ENCODE measurements around the gene MASP2.

The MASP2 gene

GRCh38 chr1:10987840-10988417, 59.1 kb downstream of the MASP2 start:
- no peak for DNase-seq

DNA sequence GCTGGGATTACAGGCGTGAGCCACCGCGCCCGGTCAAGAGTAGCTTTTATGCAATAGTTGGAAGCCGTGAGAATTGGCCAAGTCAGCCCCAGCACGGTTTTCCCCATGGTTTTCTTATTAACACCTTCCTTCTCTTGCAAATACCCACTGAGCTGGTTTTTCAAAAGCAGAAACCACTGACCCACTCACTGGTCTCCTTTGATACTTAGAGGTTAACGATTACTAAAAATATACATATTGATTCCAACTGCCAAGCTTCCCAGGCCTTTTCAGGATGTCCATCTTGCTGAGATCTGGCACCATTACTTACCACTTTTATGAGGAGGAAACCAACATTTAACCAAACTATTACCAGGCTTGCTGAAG, 60.5 kb downstream of the MASP2 start:
- DNase-seq = no peak

GRCh38 chr1:10980841-10981727, 66.0 kb downstream of the MASP2 start:
- DNase-seq = no peak

DNA sequence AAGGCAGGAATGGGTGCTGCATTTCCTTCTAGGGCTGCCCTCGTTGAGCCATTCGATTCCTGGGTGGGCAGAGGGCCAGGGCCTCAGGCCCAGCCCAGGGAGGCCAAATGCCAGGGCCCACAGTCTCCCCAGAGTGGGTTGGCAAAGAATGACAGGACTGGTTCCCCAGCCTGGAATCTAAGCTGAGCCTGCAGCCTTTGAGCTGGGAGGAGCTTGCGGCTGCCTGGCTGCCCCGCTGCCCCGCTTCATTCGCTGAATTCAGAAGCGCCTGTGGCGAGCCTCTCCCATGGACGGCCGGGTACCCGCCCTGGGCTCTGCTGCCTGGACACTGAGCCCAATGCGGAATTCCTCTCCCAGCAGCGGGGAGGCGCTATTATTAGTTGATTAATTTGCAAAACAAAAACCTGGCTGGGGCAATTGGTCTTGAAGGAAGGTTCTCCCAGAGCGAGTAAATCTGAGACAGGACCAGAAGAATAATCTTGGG, 66.9 kb downstream of the MASP2 start:
- no peak for DNase-seq

DNA sequence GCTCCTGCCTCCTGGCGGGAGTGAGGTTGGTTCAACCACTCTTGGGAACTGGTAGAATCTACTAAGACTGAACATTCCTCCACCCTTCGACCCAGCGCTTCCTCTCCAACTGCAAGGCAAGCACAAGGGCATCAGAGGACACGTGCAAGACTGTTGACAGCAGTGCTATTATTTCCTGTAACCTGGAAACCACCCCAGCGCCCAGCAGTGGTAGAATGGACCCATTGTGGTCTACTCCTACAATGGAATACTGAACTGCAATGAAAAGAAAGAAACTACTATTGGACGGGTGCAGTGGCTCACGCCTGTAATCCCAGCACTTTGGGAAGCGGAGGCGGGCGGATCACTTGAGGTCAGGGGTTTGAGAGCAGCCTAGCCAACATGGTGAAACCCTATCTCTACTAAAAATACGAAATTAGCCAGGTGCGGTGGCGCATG, 67.5 kb downstream of the MASP2 start:
- DNase-seq = no peak

- no peak for DNase-seq
These were observed 68.3 kb downstream of the MASP2 start for GRCh38 chr1:10978719-10979118.

Data from activated CD4-positive, alpha-beta T cell treated with anti-CD3 and anti-CD28 coated beads, Interleukin-2, amount 50 U/mL, for 1 hour (primary cell).